Endodermal cell (in vitro differentiated cells): ENCODE results near the gene ST6GAL1. TPM values are rescaled to one million over a fixed set of nuclear protein-coding genes. Genes with fewer than 3 reads are reported as not detected.
A peak's percentile ranks its signal among the peaks of the same experiment; 100 is the strongest.

Source experiments
- DNase-seq: peaks from one replicate; pipeline ENCODE4 v3.0.0-alpha.2; 2017
- H3K27ac ChIP-seq: 2 replicates; pipeline ENCODE4 v1.5.1; 2013; ENCODE audit warnings: mild to moderate bottlenecking, low read depth, low read length, moderate library complexity
- H3K27me3 ChIP-seq: 2 replicates; pipeline ENCODE4 v1.6.1; 2013; ENCODE audit warnings: mild to moderate bottlenecking, low read length, moderate library complexity; ENCODE audit not compliant: insufficient read depth, control insufficient read depth, poor library complexity, severe bottlenecking
- H3K36me3 ChIP-seq: 2 replicates; pipeline ENCODE4 v1.7.0; 2013; ENCODE audit warnings: mild to moderate bottlenecking, low read length, moderate library complexity; ENCODE audit not compliant: control insufficient read depth, insufficient read depth
- H3K4me1 ChIP-seq: one replicate; pipeline ENCODE4 v1.7.0; 2013; ENCODE audit warnings: low read length; ENCODE audit not compliant: control insufficient read depth, insufficient read depth
- H3K4me3 ChIP-seq: 2 replicates; pipeline ENCODE4 v1.5.1; 2013; ENCODE audit warnings: mild to moderate bottlenecking, low read length, moderate library complexity
- H3K9ac ChIP-seq: 2 replicates; pipeline ENCODE4 v1.6.1; 2013; ENCODE audit warnings: mild to moderate bottlenecking, low read length, moderate library complexity; ENCODE audit not compliant: poor library complexity, severe bottlenecking; ENCODE audit errors: extremely low read depth
- H3K9me3 ChIP-seq: 2 replicates; pipeline ENCODE4 v1.6.1; 2013; ENCODE audit warnings: mild to moderate bottlenecking, low read length, moderate library complexity; ENCODE audit not compliant: control insufficient read depth
- H3K27ac Mint-ChIP-seq: 2 replicates; pipeline ENCODE4 v1.8.0; 2020; ENCODE audit warnings: mixed read lengths
- H3K27me3 Mint-ChIP-seq: 2 replicates; pipeline ENCODE4 v1.8.0; 2021; ENCODE audit warnings: mild to moderate bottlenecking, mixed read lengths; ENCODE audit not compliant: insufficient read depth
- H3K36me3 Mint-ChIP-seq: 2 replicates; pipeline ENCODE4 v1.8.0; 2020; ENCODE audit warnings: low read depth, mixed read lengths
- H3K4me1 Mint-ChIP-seq: 2 replicates; pipeline ENCODE4 v1.8.0; 2020; ENCODE audit warnings: mixed read lengths
- H3K4me3 Mint-ChIP-seq: 2 replicates; pipeline ENCODE4 v1.8.0; 2020; ENCODE audit warnings: mild to moderate bottlenecking, moderate library complexity, mixed read lengths
- H3K9me3 Mint-ChIP-seq: 2 replicates; pipeline ENCODE4 v1.8.0; 2020; ENCODE audit warnings: mild to moderate bottlenecking, mixed read lengths
- WGBS, 2 experiments: methylation state at CpG; one replicate each; pipeline versions ENCODE4 v1.1.5 to v1.1.7; 2013; ENCODE audit warnings: missing lambda C conversion rate in 2 of 2, mixed read lengths in 1 of 2; ENCODE audit not compliant: insufficient coverage in 1 of 2, insufficient read length in 1 of 2; 5-methylcytosine and 5-hydroxymethylcytosine counted together
- total RNA-seq, 2 donors: library from RNA; stranded (reverse); fragmentation: NEBNext Ultra II Directional in 1 of 2; extraction: Animal tissue kit (Norgen Biotek cat#: 25700) in 1 of 2; gene quantifications; 2 replicates in 1 of 2; 3 replicates in 1 of 2; pipeline ENCODE4 v1.2.1, GENCODE V29; 2021
- TF ChIP-seq, protein P1 (sequence below): fragments of 200-600 bp; sonication (generic); conservative IDR thresholded peaks from 2 replicates; pipeline ENCODE4 v1.5.0; 2021; ENCODE audit warnings: antibody characterized with exemption, mild to moderate bottlenecking

ST6GAL1 gene
- total RNA-seq, 2 donors from 2014 or later, result 79.3 to 82.4 TPM

DNA sequence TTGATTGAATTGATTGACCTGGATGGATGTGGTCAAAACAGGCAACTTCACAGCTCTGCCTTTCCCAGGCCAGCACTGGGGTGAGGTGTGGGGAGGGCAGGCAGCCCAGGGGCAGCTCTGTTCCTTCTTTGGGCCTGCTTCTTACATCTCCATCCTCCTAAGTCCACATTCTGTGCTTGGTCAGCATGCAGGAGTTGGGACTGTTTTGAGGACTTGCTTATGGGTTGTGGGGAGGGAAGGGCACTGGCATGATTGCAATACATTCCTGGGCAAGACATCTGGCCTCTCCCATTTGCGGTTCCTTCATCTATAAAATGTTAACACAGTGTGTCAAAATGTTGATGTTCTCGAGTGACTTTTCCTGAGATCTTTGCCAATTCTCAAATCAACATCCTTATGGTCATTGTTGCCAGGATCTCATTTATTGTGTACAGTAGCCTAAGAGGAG, 84.1 kb downstream of the ST6GAL1 start:
- Mint-ChIP-seq H3K9me3 (no peaks in the 10 kb centered on the region), H3K27me3 (no peaks in the 10 kb centered on the region), H3K4me1 (peaks cover 50% of the 10 kb centered on the region), H3K27ac (peak overlapping the region; percentile 17), H3K36me3 (peaks cover 44% of the 10 kb centered on the region), H3K4me3 (no peak overlapping the region)
- Histone ChIP-seq H3K9ac (no peak overlapping the region), H3K4me3 (no peak overlapping the region), H3K9me3 (no peaks in the 10 kb centered on the region), H3K27me3 (no peaks in the 10 kb centered on the region), H3K36me3 (peaks cover 22% of the 10 kb centered on the region), H3K4me1 (peaks cover 12% of the 10 kb centered on the region), H3K27ac (no peak overlapping the region)
- TF ChIP-seq, protein P1, sequence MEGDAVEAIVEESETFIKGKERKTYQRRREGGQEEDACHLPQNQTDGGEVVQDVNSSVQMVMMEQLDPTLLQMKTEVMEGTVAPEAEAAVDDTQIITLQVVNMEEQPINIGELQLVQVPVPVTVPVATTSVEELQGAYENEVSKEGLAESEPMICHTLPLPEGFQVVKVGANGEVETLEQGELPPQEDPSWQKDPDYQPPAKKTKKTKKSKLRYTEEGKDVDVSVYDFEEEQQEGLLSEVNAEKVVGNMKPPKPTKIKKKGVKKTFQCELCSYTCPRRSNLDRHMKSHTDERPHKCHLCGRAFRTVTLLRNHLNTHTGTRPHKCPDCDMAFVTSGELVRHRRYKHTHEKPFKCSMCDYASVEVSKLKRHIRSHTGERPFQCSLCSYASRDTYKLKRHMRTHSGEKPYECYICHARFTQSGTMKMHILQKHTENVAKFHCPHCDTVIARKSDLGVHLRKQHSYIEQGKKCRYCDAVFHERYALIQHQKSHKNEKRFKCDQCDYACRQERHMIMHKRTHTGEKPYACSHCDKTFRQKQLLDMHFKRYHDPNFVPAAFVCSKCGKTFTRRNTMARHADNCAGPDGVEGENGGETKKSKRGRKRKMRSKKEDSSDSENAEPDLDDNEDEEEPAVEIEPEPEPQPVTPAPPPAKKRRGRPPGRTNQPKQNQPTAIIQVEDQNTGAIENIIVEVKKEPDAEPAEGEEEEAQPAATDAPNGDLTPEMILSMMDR, result no peak
- no peak for DNase-seq
- 94 to 100% methylated on average over 1 to 2 of the region's 2 CpGs for WGBS, 2 experiments

DNA sequence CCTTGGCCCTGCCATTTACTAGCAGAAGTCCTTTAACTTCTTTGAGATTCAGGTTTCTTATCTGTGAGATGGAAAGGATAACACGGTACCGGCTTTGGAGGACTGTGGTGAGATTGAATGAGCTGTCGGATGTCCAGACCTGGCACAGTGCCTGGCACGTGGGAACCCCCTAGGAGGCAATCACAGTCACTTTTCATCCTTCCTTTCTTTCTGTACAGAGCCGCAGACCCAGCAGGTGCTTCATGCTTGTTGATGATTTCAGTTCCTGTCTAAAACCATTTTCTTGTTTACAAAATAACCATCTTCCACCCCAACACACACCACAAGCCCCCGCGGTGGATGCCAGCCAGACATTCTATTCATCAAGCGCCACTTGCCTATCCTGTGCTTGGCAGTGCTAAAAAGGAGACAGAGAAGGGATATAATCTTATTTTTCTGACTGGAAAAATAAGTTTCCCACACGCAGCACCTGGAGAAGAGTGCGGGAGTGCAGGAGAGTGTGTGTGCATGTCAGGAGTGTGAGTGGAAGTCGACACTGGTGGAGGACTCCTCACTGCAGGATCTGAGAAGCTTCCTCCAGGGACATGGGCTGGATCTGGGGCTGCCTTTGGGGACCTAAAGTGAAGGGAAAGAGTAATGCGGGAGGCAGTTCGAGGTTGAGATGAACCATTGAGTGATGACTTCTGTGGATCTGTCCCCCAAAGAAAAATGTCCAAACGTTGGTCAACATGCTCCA, 85.7 kb downstream of the ST6GAL1 start:
- TF ChIP-seq, protein P1, result no peak
- Histone ChIP-seq H3K9ac (no peak overlapping the region), H3K9me3 (no peaks in the 10 kb centered on the region), H3K36me3 (peaks cover 22% of the 10 kb centered on the region), H3K4me3 (no peak overlapping the region), H3K4me1 (peaks cover 12% of the 10 kb centered on the region), H3K27me3 (no peaks in the 10 kb centered on the region), H3K27ac (no peak overlapping the region)
- H3K4me3 Mint-ChIP-seq, result no peak overlapping the region
- H3K4me1 Mint-ChIP-seq, result peaks cover 45% of the 10 kb centered on the region
- no peak for DNase-seq
- H3K36me3 Mint-ChIP-seq, result peaks cover 46% of the 10 kb centered on the region
- H3K27me3 Mint-ChIP-seq, result no peaks in the 10 kb centered on the region
- 97 to 99% methylated on average over 7 to 14 of the region's 14 CpGs for WGBS, 2 experiments
- no peaks in the 10 kb centered on the region for H3K9me3 Mint-ChIP-seq
- H3K27ac Mint-ChIP-seq, result no peak overlapping the region

DNA sequence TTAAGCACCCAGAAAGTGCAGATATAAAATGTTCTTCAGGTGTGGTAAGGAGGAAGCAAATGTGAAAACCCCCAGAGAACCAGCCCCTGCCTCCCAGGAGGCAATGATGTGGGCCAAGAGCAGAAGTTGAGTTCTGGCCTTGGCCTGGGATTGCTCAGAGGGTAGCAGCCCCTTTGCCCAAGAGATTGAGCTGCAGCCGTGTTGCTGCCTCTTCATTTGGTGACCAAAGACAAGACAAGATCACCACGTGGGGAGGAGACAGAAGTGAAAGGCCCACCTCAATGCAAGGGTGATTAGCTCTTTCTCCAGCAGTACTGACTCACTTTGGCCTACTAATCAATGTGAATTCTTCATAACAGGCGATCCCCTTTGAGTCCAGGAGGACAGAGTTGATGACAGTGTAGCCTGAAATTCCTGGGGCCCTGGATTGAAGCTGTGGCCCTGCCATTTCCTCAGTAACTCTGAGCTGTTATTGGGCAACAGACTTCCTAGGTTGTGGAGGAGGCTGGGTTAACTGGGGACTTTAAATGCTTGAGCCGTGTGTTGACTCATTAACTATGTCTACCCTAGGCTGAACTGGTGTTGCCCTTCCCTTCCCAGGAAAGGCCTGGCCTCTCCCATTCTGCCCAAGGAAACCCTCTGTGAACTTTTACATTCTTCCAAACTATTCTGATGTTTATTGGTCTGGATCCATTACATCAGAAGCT, 86.5 kb downstream of the ST6GAL1 start:
- Mint-ChIP-seq H3K4me3 (no peak overlapping the region), H3K27me3 (no peaks in the 10 kb centered on the region), H3K36me3 (peaks cover 45% of the 10 kb centered on the region), H3K4me1 (peaks cover 44% of the 10 kb centered on the region), H3K27ac (no peak overlapping the region), H3K9me3 (no peaks in the 10 kb centered on the region)
- H3K27ac ChIP-seq, result no peak overlapping the region
- H3K9me3 ChIP-seq, result no peaks in the 10 kb centered on the region
- peaks cover 14% of the 10 kb centered on the region for H3K4me1 ChIP-seq
- TF ChIP-seq, protein P1, result no peak
- 90 to 96% methylated on average over 3 to 4 of the region's 4 CpGs for WGBS, 2 experiments
- no peak overlapping the region for H3K9ac ChIP-seq
- H3K4me3 ChIP-seq, result no peak overlapping the region
- DNase-seq, result no peak
- H3K36me3 ChIP-seq, result peaks cover 20% of the 10 kb centered on the region
- H3K27me3 ChIP-seq, result no peaks in the 10 kb centered on the region
